SW480 (cell line): ENCODE measurements around the gene ZSCAN25.
A peak's percentile ranks its signal among the peaks of the same experiment; 100 is the strongest.
"Not testable (repeated sequence)": the region's sequence is repeated elsewhere in the genome, so short reads cannot be mapped to it uniquely, and the experiment has no call there.

Source experiments
- DNase-seq: peaks from one replicate; pipeline ENCODE4 v3.0.0-alpha.2; 2016; ENCODE audit warnings: low spot score

Gene ZSCAN25

DNA sequence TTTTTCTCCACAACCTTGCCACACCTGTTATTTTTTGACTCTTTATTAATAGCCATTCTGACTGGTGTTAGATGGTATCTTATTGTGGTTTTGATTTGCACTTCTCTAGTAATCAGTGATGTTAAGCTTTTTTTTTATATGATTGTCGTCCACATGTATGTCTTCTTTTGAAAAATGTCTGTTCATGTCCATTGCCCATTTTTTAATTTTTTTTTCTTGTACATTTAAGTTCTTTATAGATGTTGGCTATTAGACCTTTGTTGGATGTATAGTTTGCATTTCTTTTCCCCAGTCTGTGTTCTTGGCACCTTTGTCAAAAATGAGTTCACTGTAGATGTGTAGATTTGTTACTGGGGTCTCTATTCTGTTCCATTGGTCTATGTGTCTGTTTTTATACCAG is 28.8 kb downstream of the ZSCAN25 start:
- no peak for DNase-seq

DNA sequence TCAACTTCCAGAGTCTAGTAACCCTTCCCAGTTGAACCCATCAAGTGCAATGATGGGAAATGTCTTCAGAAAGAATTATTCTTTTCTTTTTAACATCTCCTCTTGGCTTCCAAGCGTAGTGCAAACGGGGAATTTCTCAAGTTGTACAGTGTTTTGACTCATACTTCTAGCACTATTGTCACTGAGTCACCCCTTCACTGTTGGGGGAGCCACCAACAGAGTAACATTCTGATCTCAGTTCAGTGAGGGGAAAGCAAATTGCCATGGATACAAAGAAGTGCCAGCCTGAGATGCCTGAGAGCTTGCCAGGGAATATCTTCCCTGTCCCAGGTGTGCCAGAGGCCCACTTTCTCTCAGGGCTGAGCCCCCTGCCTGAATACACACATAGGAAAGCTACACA is 32.1 kb downstream of the ZSCAN25 start:
- no peak for DNase-seq

DNA sequence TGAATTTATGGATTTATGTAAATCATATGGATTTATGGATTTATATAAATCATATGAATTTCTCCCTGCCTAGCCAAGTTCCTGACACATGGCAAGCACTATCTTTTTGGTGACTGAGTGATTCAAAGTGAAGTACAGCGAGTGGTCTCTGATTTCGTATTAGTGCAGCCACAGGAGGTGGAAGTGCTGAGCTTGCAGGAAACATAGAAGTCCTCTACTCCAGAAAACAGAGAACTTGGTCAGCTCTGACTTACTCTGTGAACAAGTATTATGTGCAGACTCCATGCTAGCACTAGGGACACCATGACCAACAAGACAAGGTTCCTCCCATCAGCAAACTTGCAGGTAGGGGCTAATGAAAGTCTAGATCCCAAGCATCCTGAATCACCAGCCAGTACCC is 34.5 kb downstream of the ZSCAN25 start:
- no peak for DNase-seq

DNA sequence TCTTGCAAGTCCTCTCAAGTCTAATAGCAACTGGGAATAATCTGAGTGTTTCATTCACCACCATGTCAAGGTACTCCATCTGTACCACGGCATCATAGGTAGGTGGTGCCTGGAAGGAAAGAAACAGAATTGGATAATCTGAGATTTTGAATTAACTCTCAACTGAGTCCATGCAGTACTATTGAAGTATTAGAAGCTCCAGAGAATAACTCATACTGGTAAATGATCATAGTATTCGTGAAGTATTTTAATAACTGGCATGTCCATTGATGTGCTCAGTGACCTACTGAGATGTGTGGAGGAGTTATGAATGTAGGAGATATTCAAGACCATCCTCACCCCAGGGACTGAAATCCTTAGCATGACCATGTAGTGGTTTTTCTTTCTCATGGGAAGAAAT is 35.9 kb downstream of the ZSCAN25 start:
- no peak for DNase-seq

DNA sequence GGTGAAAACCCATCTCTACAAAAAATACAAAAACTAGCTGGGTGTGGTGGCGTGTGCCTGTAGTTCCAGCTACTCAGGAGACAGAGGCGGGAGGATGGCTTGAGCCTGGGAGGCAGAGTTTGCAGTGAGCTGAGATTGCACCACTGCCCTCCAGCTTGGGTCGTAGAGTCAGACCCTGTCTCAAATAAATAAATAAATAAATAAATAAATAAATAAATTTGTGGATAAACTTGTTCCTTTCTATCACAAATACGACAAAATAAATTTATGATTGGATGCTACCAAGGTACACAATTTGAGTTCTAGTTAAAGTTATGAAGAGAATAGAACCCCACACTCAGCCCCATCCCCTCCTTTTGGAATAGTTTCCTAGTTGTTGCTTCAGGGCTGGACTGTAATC is 36.5 kb downstream of the ZSCAN25 start:
- not testable (repeated sequence) for DNase-seq

DNA sequence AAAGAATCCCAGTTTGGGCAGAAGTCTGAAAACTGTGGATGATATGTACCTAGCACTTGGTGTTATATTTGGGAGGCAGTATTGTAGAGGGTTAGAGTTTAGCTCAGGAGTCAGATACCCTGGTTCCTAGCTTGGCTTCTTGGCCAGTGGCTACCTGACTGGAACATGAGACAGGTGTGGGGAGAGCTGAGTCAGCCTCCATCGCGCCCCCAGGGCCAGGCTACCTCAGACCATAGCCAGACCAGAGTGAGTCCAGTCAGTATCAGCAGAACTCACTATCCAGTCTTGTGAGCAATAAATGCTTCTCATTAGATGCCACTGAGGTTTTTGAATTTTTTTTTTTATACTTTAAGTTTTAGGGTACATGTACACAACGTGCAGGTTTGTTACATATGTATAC is 37.0 kb downstream of the ZSCAN25 start:
- no peak for DNase-seq

DNA sequence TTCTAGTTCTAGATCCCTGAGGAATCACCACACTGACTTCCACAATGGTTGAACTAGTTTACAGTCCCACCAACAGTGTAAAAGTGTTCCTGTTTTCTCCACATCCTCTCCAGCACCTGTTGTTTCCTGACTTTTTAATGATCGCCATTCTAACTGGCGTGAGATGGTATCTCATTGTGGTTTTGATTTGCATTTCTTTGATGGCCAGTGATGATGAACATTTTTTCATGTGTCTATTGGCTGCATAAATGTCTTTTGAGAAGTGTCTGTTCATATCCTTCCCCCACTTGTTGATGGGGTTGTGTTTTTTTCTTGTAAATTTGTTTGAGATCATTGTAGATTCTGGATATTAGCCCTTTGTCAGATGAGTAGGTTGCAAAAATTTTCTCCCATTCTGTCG is 37.9 kb downstream of the ZSCAN25 start:
- not testable (repeated sequence) for DNase-seq

DNA sequence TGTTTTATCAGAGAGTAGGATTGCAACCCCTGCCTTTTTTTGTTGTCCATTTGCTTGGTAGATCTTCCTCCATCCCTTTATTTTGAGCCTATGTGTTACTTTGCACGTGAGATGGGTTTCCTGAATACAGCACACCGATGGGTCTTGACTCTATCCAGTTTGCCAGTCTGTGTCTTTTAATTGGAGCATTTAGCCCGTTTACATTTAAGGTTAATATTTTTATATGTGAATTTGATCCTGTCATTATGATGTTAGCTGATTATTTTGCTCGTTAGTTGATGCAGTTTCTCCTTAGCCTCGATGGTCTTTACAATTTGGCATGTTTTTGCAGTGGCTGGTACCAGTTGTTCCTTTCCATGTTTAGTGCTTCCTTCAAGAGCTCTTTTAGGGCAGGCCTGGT is 41.1 kb downstream of the ZSCAN25 start:
- DNase-seq = not testable (repeated sequence)

DNA sequence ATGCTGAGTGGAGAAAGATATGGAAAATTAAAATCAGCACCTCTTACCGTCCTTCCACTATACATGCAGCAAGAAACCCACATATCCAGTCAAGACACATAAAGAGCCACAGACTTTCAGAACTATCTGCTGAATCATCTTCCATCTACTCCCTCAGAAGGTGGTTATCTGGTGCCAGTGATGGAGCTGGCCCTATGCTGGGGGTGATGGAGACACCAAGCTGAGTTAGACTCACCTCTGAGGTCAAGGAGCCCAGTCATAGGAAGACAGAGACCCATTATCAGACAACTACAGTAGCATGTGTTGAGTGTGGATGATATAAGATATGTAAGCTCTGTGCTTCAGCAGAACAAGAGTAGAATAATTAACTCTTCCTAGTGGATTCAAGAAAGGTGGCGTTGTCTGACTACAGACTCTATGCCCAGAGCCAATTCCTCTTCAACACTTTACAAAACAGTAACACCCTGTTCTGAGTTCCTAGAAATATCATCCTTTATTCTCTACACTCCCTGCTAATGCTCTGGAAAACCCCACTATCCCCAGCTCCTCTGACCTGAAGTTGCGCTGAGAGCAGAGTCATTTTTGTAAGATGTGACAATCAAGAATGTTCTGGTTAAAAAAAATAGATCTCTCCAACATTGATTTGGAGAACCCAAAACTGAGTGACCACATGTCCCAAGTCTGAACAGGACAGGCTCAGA is 48.7 kb downstream of the ZSCAN25 start:
- no peak for DNase-seq

DNA sequence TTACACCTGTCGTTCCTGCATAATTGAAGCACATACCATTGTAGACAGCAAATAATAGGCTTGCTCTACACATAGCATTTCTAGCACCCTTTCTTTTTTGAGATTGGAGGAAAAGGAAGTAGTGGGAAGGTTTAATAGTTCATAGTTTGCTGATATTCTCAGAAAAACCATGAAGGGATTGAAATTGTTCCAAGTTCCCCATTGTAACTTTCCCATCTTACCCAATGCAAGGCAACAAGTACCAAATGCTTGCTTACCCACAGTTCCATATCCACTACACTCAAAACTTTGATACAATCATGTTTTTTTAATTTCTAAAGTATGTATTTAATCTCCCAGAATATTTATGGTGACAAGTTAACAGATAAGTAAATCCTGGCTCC is 49.3 kb downstream of the ZSCAN25 start:
- DNase-seq = no peak

DNA sequence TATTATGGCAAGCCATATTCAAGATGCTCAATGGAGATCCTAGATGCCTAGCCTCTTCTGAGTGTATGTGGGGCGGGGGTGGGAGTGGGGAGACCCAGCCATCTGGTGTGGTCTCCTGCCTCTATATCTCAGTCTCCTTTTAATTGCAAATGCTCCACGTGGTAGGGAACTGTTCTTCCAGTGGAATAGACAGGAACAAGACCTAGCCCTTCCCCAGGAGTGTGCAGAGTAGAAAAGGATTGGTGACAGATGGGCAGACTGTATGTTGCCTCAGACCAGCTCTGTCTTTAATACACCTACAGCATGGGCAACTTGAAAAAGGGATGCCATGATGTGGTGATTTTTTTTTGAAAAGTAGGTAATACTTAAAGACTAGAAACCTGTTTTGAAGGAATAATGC is 50.4 kb downstream of the ZSCAN25 start:
- DNase-seq = no peak

DNA sequence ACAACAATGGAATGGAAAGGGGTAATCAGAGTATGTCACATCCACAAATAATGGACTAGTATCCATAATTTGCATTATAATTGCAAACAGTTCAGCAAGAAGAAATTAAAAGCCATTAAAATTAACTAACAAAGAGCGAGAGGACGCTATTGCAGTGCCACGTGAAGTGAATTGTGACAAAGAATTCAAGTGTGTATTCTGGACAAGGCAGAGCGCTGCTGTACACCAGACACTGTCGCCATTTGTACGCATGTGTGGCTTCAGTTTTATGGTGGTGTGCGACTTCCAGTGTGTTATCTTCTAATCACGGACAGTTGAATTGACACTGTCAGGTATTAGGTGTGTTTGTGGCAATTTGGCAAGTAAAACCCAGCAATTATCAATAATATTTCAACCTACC is 51.8 kb downstream of the ZSCAN25 start:
- no peak for DNase-seq

DNA sequence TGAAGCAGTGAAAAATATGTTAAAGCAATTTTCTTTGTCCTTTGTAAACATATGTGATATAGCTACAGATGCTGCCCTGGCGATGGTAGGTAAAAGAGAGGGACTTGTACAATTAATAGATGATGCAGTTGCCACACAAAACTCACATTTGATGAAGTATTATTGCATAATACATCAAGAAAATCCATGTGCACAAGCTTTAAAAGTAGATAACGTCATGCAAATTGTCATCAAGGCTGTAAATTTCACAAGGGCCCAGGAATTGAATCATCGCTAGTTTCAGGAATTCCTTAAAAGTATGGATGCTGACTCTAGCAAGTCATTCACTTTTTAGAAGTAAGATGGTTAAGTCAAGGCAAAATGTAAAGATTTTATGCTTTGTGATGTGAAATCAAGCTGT is 53.0 kb downstream of the ZSCAN25 start:
- DNase-seq = no peak

DNA sequence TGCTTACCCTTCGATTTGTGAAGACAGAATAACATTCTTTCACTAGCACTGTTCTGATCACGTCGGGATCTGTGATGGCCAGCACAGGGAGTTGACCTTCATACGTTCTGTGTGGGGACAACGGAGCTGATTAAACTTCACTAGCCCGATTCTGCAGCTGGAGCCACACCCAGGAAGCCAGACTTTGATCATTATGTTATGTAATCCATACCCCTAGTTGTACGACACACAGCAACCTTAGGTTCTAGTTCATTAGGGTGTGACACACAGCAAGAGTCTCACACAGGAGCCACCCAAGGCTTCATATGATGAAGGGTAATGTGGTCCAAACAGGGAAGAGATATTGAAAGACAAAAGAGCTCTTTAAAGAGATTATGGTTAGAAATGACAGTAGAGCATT is 55.8 kb downstream of the ZSCAN25 start:
- DNase-seq = peak; percentile 75

DNA sequence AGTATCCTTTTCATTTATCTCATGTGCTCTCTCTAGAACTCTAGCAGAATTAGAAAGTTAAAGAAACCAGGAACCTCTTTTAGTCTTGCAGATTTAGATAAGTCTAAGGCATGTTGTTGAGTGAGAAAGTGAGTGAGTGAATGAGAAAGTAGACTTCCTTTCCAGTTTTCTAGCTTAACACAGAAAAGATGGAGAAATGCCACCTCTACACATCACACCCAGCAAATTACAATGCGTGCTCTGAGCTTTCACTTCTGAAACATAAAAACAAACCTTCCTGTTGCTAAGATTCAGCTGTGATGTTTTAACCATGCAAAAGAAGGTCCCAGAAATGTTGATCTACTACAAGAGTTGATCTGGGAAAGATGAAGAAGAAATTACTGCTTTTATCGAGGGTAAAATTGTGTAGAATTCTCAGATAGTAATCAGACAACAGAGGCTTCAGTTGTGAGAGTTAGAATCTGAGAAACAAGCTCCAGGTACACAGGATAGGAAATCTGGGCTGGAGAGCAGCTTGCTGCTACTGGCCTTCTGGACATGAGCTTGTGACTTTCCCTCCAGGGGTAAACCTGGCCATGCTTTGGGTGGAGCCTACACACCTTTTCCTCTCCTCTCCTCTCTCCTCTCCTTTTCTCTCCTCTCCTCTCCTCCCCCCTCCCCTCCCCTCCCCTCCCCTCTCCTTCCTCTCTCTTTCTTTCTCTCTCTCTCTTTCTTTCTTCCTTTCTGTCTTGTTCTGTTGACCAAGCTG is 58.4 kb downstream of the ZSCAN25 start:
- DNase-seq = no peak

DNA sequence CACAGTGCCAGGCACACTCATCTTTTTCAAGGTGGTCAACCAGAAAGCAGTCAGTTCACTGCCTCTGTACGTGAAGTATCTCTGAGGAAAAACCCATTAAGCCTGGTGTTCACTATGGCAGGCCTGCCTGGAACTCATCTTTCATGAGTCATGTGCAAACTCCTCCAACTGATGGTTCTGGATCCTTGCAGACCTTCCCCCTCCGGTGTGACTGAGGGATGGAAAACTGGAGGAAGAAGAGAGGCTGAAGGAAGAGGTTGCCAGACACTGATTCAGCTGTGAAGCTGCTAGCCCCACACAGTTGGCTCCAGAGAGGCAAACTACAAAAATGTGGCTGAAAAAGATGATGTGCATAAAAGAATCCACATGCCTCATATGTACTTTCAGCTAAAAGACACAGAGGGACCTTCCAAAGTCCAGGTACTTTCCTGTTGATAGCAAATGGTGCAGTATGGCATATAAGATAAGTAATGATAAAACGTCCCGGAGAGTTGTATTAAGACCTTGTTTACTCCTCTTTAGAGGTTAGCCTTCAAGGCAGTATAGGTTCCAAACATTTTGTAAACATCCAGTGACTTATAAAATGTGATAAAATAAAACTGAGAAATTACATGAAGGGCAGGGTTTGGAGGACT is 60.4 kb downstream of the ZSCAN25 start:
- DNase-seq = no peak

DNA sequence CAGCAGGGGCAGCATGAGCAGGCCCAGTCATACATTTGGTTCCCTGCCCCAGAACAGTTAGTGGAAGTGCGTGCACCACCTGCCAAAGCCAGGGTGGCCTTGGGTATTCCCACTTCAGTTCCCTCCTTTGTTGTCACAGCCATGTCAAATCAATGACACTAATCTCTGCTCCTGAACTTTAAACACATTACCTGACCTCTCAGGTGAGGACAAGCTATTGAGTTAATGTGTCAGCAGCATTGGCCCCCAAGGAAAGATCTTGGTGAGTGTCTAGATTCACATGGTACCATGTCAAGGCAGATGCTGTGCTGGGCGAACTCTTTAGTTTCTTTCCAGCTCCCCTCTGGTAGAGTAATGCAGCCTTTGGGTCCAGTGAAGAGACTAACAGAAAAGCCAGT is 60.9 kb downstream of the ZSCAN25 start:
- DNase-seq = no peak

DNA sequence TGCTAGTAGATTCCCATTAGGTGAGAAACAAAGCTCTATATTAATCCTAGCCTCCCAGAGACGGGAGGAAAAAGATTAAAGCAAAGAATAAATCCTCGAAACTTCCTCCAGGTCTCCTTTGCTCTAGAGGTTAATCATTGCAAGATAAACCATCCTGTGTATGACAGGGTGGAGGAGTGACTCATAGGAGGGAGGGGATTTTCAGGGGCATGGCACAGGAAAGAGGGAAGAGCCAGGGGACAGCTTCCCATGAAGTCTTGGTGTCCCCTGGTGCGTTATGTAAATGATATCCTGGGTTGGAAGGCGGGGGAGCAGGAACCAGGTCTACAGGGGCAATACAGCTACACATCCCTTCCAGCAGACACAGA is 62.3 kb downstream of the ZSCAN25 start:
- peak; percentile 95 for DNase-seq

DNA sequence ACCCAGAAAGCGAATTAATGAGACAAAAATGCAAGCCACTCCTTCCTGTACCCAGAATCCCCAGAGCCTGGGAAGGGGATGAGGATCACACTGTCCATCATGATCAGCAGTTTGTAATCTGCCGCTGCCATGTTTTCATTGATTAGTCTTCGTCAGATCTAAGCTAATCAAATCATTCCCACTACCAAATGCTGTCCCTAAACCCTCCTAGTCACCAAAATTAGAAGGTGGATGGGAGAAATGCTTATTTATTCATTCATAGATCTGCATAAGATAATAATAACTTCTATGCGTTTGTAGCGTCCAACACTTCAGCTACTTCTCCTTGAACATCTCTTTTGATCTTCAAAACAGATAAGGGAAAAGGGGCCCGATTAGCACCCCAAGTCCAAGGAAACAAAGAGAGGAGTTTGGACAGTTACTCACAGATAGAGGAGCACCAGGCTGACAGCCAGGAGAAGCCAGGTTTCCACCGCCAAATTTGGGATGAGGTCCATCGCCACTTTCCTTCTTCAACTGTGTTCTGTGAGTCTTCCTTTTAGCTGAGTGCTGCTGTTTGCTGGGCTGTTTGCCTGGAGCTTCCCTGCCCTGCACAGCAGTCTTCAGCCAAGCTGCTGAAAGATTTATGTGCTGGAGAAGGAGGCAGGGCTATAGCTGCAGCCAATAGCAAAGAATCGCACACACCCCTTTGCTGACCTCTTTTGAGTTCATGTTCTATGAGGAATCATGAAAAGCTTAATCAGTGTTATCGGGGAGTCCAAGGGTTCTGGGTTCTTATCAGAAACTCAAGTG is 62.9 kb downstream of the ZSCAN25 start, which contains the start of gene CYP3A5:
Gene CYP3A5, minus strand, starts transcription at position 597 of the 792 bp plus-strand sequence. Its CDS starts 100 bp downstream, at position 497.
- peak; percentile 75 for DNase-seq
